ENCODE results near the gene HPSE2. TPM values are rescaled to one million over a fixed set of nuclear protein-coding genes. Genes with fewer than 3 reads are reported as not detected.
"Not testable (repeated sequence)": the region's sequence is repeated elsewhere in the genome, so short reads cannot be mapped to it uniquely, and the experiment has no call there.

The HPSE2 gene
- total RNA-seq, 4 donors from 2014 or later = 32.3 to 70.0 (median 43.6) TPM

DNA sequence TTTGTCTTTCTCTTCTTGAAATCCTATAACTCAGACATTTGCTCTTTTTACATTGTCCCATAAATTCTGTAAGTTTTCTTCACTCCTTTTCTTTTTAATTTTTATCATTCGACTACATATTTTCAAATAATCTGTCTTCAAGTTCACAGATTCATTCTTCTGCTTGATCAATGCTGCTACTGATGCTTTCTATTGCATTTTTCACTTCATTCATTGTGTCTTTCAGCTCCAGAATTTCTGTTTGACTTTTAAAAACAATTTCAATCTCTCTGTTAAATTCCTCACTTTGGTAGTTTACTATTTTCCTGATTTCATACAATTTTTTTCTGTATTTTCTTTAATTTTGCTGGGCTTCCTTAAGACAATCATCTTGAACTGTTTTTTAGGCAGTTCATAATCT is 230.4 kb downstream of the HPSE2 start:
- Histone ChIP-seq H3K9me3 (peaks cover 0 to 11% (median 0%) of the 10 kb centered on the region in 4 donors), H3K36me3 (no peaks in the 10 kb centered on the region), H3K4me1 (peaks cover 0 to 16% (median 2%) of the 10 kb centered on the region in 4 donors), H3K4me3 (no peak overlapping the region), H3K27ac (replicated peaks in 1 of 4) (no peak overlapping the region), H3K27me3 (no peaks in the 10 kb centered on the region)
- TF ChIP-seq CTCF (IDR thresholded peaks at IDR 0.05) (no peak), POLR2AphosphoS5 (IDR thresholded peaks at IDR 0.05) (no peak), EP300 (IDR thresholded peaks at IDR 0.05) (no peak), POLR2A (IDR thresholded peaks at IDR 0.05; ENCODE audit: low read depth) (no peak)
- WGBS = 91% methylated on average over 1 of the region's 1 CpG
- intact Hi-C loops (cut with DNase I) = no loop called here
- DNase-seq (ENCODE audit: extremely low spot score) = no peak

GRCh38 chr10:99004738-99005137 is 230.9 kb downstream of the HPSE2 start:
- WGBS = 76% methylated on average over 1 of the region's 1 CpG
- DNase-seq (ENCODE audit: extremely low spot score) = no peak

DNA sequence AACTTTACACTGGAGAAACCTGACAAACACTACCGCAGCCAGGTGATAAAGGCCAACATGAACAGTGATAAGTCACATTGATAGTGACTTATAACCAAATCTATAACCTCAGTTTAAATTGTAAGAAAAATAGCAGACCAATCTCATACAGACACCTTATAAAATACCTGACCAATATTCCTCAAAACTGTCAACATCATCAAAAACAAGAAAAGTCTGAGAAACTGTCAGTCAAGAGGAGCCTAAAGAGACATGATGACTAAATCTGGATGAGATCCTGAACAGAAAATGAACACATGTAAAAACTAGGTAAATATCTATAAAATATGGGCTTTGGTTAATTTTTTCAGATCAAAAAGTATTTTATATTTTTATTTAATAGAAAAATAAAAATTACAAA is 233.3 kb downstream of the HPSE2 start:
- 96% methylated on average over 1 of the region's 1 CpG for WGBS
- H3K27me3 ChIP-seq = no peaks in the 10 kb centered on the region
- H3K4me3 ChIP-seq = no peak overlapping the region
- H3K9me3 ChIP-seq = peaks cover 0 to 11% (median 0%) of the 10 kb centered on the region in 4 donors
- H3K27ac ChIP-seq (replicated peaks in 1 of 4) = no peak overlapping the region
- intact Hi-C loops (cut with DNase I) = no loop called here
- H3K36me3 ChIP-seq = no peaks in the 10 kb centered on the region
- no peaks in the 10 kb centered on the region for H3K4me1 ChIP-seq
- TF ChIP-seq EP300 (IDR thresholded peaks at IDR 0.05) = no peak
- TF ChIP-seq POLR2AphosphoS5 (IDR thresholded peaks at IDR 0.05) = no peak
- no peak for TF ChIP-seq POLR2A (IDR thresholded peaks at IDR 0.05; ENCODE audit: low read depth)
- no peak for TF ChIP-seq CTCF (IDR thresholded peaks at IDR 0.05)
- no peak for DNase-seq (ENCODE audit: extremely low spot score)

More at GRCh38 chr10:99004738-99005137, 230.9 kb downstream of the HPSE2 start:
- no peak overlapping the region for H3K27ac ChIP-seq (replicated peaks in 1 of 4)
- intact Hi-C loops (cut with DNase I) = no loop called here
- H3K36me3 ChIP-seq = no peaks in the 10 kb centered on the region
- no peaks in the 10 kb centered on the region for H3K27me3 ChIP-seq
- no peak overlapping the region for H3K4me3 ChIP-seq
- H3K9me3 ChIP-seq = peaks cover 0 to 11% (median 0%) of the 10 kb centered on the region in 4 donors
- peaks cover 0 to 11% (median 2%) of the 10 kb centered on the region in 4 donors for H3K4me1 ChIP-seq
- TF ChIP-seq EP300 (IDR thresholded peaks at IDR 0.05) = no peak
- no peak for TF ChIP-seq POLR2AphosphoS5 (IDR thresholded peaks at IDR 0.05)
- no peak for TF ChIP-seq POLR2A (IDR thresholded peaks at IDR 0.05; ENCODE audit: low read depth)
- no peak for TF ChIP-seq CTCF (IDR thresholded peaks at IDR 0.05)

- H3K9me3 ChIP-seq = no peaks in the 10 kb centered on the region
- WGBS = 70% methylated on average over 4 of the region's 4 CpGs
- no peak for DNase-seq (ENCODE audit: extremely low spot score)
- H3K4me1 ChIP-seq = no peaks in the 10 kb centered on the region
- no peaks in the 10 kb centered on the region for H3K27me3 ChIP-seq
- TF ChIP-seq CTCF (IDR thresholded peaks at IDR 0.05) (no peak), EP300 (IDR thresholded peaks at IDR 0.05) (no peak), POLR2A (IDR thresholded peaks at IDR 0.05; ENCODE audit: low read depth) (no peak), POLR2AphosphoS5 (IDR thresholded peaks at IDR 0.05) (no peak)
- H3K36me3 ChIP-seq = no peaks in the 10 kb centered on the region
- intact Hi-C loops (cut with DNase I) = no loop called here
- no peak overlapping the region for H3K27ac ChIP-seq (replicated peaks in 1 of 4)
- no peak overlapping the region for H3K4me3 ChIP-seq
Observed at GRCh38 chr10:98997596-98997995, 238.1 kb downstream of the HPSE2 start.

DNA sequence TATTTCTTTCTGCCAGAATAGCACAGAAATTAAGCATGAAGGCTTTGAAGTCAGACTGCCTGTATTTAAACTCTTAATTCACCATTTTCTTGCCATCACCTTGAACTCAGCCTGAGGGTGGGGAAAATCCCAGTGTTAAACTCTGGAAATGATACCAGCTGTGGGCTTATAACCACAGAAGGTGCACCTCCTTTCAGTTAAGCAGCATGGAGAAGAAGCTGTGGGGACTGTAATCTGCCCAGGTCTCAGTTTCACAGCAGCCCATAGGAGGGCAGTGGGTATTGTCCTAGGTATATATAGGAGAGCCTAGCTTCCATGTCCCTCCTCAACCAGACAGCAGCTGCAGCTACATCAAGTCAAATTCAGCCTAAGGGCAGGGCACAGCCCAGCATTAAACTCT is 241.6 kb downstream of the HPSE2 start:
- no peaks in the 10 kb centered on the region for H3K27me3 ChIP-seq
- no peak overlapping the region for H3K27ac ChIP-seq (replicated peaks in 1 of 4)
- no peaks in the 10 kb centered on the region for H3K9me3 ChIP-seq
- TF ChIP-seq POLR2AphosphoS5 (IDR thresholded peaks at IDR 0.05) (no peak), POLR2A (IDR thresholded peaks at IDR 0.05; ENCODE audit: low read depth) (no peak), EP300 (IDR thresholded peaks at IDR 0.05) (no peak), CTCF (IDR thresholded peaks at IDR 0.05) (no peak)
- no peak for DNase-seq (ENCODE audit: extremely low spot score)
- H3K4me1 ChIP-seq = no peaks in the 10 kb centered on the region
- intact Hi-C loops (cut with DNase I) = no loop called here
- H3K36me3 ChIP-seq = no peaks in the 10 kb centered on the region
- no peak overlapping the region for H3K4me3 ChIP-seq

DNA sequence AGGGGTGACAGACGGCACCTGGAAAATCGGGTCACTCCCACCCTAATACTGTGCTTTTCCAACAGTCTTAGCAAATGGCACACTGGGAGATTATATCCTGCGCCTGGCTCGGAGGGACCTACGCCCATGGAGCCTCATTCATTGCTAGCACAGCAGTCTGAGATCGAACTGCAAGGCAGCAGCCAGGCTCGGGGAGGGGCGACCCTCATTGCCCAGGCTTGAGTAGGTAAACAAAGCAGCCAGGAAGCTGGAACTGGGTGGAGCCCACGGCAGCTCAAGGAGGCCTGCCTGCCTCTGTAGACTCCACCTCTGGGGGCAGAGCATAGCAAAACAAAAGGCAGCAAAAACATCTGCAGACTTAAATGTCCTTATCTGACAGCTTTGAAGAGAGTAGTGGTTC is 251.9 kb downstream of the HPSE2 start:
- H3K27me3 ChIP-seq; H3K4me3 ChIP-seq; intact Hi-C loops (cut with DNase I); DNase-seq (ENCODE audit: extremely low spot score); H3K36me3 ChIP-seq; H3K27ac ChIP-seq (replicated peaks in 1 of 4); H3K9me3 ChIP-seq: not testable (repeated sequence)
- peaks cover 0 to 22% (median 15%) of the 10 kb centered on the region in 4 donors for H3K4me1 ChIP-seq
- 82% methylated on average over 9 of the region's 9 CpGs for WGBS

Measured in esophagus muscularis mucosa (tissue), 4 donors.